ENCODE measurements around the gene PHF10. TPM values are rescaled to one million over a fixed set of nuclear protein-coding genes. Genes with fewer than 3 reads are reported as not detected.

Gene PHF10
- total and polyA plus RNA-seq, 12 donors, result 36.6 to 121 (median 71.8) TPM

DNA sequence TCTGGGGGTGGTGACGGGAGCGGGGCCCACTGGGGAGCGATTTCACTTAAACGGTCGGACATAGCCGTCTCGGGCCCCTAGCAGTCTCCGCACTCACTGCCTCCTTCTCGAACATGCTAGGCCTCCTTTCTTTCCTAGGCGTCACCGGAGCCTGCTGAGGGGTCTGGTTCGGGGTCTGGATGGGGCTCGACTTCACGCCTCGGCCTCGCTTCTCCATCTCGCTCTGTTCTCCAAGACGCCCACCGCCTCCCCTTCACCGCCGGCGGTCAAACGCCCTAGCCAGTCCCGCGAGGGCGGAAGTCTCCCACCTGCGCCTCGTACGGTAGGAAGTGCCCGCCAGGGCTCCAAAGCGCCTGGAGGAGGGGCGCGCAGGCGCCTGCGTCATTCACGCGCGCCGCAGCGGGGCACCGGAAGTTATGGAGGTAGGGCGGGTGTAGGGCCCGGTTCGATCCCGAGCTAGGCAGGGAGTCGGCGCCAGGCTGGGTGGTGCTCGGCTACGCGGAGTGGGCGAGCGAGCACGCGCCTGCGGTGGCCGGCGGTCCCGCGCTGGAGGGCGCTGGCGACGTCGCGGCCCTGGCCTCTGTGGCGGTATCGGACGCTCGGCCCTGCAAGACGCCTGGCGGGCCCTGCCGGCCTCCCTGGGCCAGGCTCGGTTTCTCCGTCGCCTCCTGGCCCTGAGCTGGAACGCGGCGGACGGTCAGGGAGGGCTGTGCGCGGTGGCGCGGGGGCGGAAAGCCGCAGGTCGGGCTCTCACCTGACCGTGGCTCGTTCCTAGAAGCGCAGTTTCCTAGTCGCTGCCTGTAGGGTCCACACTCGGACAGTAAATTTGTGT lies 27.2 kb upstream of the PHF10 start, which contains the start of the genes DYNLT2 and ERMARD:
TSS of gene DYNLT2 (minus strand) at position 331 of the 832 bp plus-strand sequence. CDS start at position 217, 114 bp downstream.
TSS of gene ERMARD (plus strand) at position 381 of the 832 bp plus-strand sequence. CDS start at position 417, 36 bp downstream.
- peak; percentile 63 to 90 for TF ChIP-seq POLR2A (IDR thresholded peaks at IDR 0.05)
- TF ChIP-seq, protein P1, sequence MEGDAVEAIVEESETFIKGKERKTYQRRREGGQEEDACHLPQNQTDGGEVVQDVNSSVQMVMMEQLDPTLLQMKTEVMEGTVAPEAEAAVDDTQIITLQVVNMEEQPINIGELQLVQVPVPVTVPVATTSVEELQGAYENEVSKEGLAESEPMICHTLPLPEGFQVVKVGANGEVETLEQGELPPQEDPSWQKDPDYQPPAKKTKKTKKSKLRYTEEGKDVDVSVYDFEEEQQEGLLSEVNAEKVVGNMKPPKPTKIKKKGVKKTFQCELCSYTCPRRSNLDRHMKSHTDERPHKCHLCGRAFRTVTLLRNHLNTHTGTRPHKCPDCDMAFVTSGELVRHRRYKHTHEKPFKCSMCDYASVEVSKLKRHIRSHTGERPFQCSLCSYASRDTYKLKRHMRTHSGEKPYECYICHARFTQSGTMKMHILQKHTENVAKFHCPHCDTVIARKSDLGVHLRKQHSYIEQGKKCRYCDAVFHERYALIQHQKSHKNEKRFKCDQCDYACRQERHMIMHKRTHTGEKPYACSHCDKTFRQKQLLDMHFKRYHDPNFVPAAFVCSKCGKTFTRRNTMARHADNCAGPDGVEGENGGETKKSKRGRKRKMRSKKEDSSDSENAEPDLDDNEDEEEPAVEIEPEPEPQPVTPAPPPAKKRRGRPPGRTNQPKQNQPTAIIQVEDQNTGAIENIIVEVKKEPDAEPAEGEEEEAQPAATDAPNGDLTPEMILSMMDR (IDR thresholded peaks at IDR 0.05), result peak in 4 of 6 experiments; percentile 47 to 65 (median 58)
- Histone ChIP-seq H3K9me3 (replicated peaks in 1 of 3) (no peaks in the 10 kb centered on the region), H3K36me3 (replicated peaks in 1 of 2) (no peaks in the 10 kb centered on the region), H3K4me3 (peak within 1 kb of the TSS; percentile 58 to 86 (median 82)), H3K4me1 (replicated peaks in 1 of 2) (peaks cover 11 to 25% of the 10 kb centered on the region in 2 donors), H3K27ac (peak within 1 kb of the TSS; percentile 79 to 98 (median 97)), H3K27me3 (no peaks in the 10 kb centered on the region)
- WGBS, 4 donors, result 0% methylated on average over 4 to 90 of the region's 90 CpGs
- DNase-seq, result peak; percentile 93 to 97 (median 94)
- intact Hi-C loops (cut with DNase I), result no loop called here

DNA sequence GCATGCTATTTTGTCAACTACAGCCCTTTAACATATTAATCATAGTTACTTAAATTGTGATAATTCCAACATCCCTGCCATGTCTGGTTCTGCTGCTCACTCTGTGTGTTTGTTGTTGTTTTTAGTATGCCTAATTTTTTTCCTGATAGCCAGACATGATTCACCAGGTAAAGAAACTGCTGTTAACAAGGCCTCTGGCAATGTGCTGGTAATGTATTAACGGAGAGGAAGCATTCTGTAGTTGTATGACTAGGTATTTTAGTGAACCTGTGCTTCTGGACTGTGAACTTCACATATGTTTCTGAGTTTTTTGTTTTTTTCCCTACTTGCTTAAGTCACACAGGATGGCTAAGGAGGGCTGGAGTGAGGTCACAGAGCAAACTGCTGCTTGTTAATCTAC lies 22.3 kb upstream of the PHF10 start:
- H3K27me3 ChIP-seq, result no peaks in the 10 kb centered on the region
- H3K4me1 ChIP-seq (replicated peaks in 1 of 2), result peaks cover 5 to 15% of the 10 kb centered on the region in 2 donors
- H3K27ac ChIP-seq, result no peak overlapping the region
- 91 to 100% (median 96%) methylated on average over 1 of the region's 1 CpG for WGBS, 4 donors
- no peak overlapping the region for H3K4me3 ChIP-seq
- TF ChIP-seq, protein P1 (IDR thresholded peaks at IDR 0.05), result no peak
- H3K9me3 ChIP-seq (replicated peaks in 1 of 3), result no peaks in the 10 kb centered on the region
- intact Hi-C loops (cut with DNase I), result no loop called here
- no peak for DNase-seq
- H3K36me3 ChIP-seq (replicated peaks in 1 of 2), result no peaks in the 10 kb centered on the region

DNA sequence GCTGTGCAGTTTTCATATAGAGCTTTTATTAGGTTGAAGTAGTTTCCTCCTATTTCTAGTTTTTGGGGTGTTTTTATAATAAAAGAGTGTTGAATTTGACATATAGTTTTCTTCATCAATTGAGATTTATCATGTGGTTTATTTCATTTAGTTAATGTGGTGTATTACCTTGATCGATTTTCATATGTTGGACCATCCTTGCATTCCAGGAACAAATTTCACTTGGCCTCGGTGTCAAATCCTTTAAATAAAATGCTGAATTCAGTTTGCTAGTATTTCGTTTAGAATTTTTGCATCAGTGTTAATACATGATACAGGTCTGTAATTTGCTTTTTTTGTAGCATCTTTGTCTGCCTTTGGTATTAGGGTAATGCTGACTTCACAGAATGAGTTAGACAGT lies 21.1 kb upstream of the PHF10 start:
- DNase-seq, result no peak
- no peak overlapping the region for H3K27ac ChIP-seq
- peaks cover under 1 to 9% of the 10 kb centered on the region in 2 donors for H3K4me1 ChIP-seq (replicated peaks in 1 of 2)
- no peaks in the 10 kb centered on the region for H3K9me3 ChIP-seq (replicated peaks in 1 of 3)
- 84 to 87% (median 85%) methylated on average over 3 of the region's 3 CpGs for WGBS, 4 donors
- H3K36me3 ChIP-seq (replicated peaks in 1 of 2), result no peaks in the 10 kb centered on the region
- intact Hi-C loops (cut with DNase I), result no loop called here
- no peak overlapping the region for H3K4me3 ChIP-seq
- TF ChIP-seq, protein P1 (IDR thresholded peaks at IDR 0.05), result no peak
- no peak for TF ChIP-seq POLR2A (IDR thresholded peaks at IDR 0.05)
- H3K27me3 ChIP-seq, result no peaks in the 10 kb centered on the region

DNA sequence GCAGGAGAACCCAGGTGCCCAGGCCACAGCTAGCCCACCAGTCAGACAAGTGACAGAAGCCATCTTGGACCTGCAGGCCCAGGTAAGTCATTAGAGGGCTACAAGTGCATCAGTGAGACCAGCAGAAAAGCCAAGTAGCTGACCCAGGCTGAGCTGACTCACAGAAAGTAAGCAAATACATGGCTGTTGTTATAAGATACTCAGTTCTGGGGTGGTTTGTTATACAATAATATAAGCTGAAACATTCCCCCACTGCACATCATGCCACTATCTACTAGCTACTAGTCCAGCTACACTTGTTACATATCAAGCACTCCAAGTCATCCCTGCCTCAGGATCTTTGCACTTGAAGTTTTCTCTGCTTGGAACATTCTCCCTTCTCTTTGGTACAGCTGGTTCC lies 17.0 kb upstream of the PHF10 start:
- H3K36me3 ChIP-seq (replicated peaks in 1 of 2), result no peaks in the 10 kb centered on the region
- H3K27ac ChIP-seq, result no peak overlapping the region
- no peak overlapping the region for H3K4me3 ChIP-seq
- no peak for DNase-seq
- TF ChIP-seq, protein P1 (IDR thresholded peaks at IDR 0.05), result no peak
- TF ChIP-seq POLR2A (IDR thresholded peaks at IDR 0.05), result no peak
- H3K9me3 ChIP-seq (replicated peaks in 1 of 3), result no peaks in the 10 kb centered on the region
- H3K27me3 ChIP-seq, result no peaks in the 10 kb centered on the region
- no peaks in the 10 kb centered on the region for H3K4me1 ChIP-seq (replicated peaks in 1 of 2)
- intact Hi-C loops (cut with DNase I), result no loop called here
